Cardiac septum (tissue), 1 donor: ENCODE data around the gene CADM1. TPM values are rescaled to one million over a fixed set of nuclear protein-coding genes. Genes with fewer than 3 reads are reported as not detected.

Source experiments
- DNase-seq: peaks from one replicate; pipeline ENCODE4 v3.0.0-alpha.2; 2020; ENCODE audit warnings: low spot score
- intact Hi-C: fragments of 100-400 bp; cut with DNase I; formaldehyde crosslinking; loops from one replicate; pipeline ENCODE4 v1.14.0; 2022
- total RNA-seq: library from RNA; stranded (reverse); fragmentation: NEBNext Ultra II Directional; extraction: Animal tissue kit (Norgen Biotek cat#: 25700); gene quantifications from one replicate; pipeline ENCODE4 v1.2.1, GENCODE V29; 2021
- donor health status: DM: no; HTN: no; CAD: no.

The CADM1 gene
- total RNA-seq, 1 donor from 2014 or later, result 36.0 TPM

- no peak for DNase-seq
- intact Hi-C loops, result no loop called here
Observed at GRCh38 chr11:115303929-115304531, 200.2 kb downstream of the CADM1 start.

- intact Hi-C loops, result no loop called here
Observed at GRCh38 chr11:115302946-115303703, 201.1 kb downstream of the CADM1 start.

GRCh38 chr11:115300660-115301428 is 203.4 kb downstream of the CADM1 start:
- no peak for DNase-seq
- intact Hi-C loops, result no loop called here

More at GRCh38 chr11:115302946-115303703, 201.1 kb downstream of the CADM1 start:
- no peak for DNase-seq

GRCh38 chr11:115298300-115299012 is 205.8 kb downstream of the CADM1 start:
- intact Hi-C loops, result no loop called here
- no peak for DNase-seq

GRCh38 chr11:115297330-115297729 is 206.9 kb downstream of the CADM1 start:
- no peak for DNase-seq
- intact Hi-C loops, result no loop called here

GRCh38 chr11:115291325-115291724 is 212.9 kb downstream of the CADM1 start:
- intact Hi-C loops, result no loop called here
- no peak for DNase-seq

GRCh38 chr11:115290893-115291292 is 213.3 kb downstream of the CADM1 start:
- intact Hi-C loops, result no loop called here
- no peak for DNase-seq

- intact Hi-C loops, result no loop called here
- DNase-seq, result no peak
Observed at GRCh38 chr11:115290479-115290878, 213.7 kb downstream of the CADM1 start.

- intact Hi-C loops, result no loop called here
Observed at GRCh38 chr11:115287266-115287665, 216.9 kb downstream of the CADM1 start.

GRCh38 chr11:115286614-115287013 is 217.6 kb downstream of the CADM1 start:
- no peak for DNase-seq
- intact Hi-C loops, result no loop called here

More at GRCh38 chr11:115287266-115287665, 216.9 kb downstream of the CADM1 start:
- no peak for DNase-seq

GRCh38 chr11:115284773-115285172 is 219.4 kb downstream of the CADM1 start:
- DNase-seq, result no peak
- intact Hi-C loops, result no loop called here

GRCh38 chr11:115282923-115283322 is 221.3 kb downstream of the CADM1 start:
- intact Hi-C loops, result no loop called here
- no peak for DNase-seq

- intact Hi-C loops, result no loop called here
- no peak for DNase-seq
Observed at GRCh38 chr11:115280775-115281174, 223.4 kb downstream of the CADM1 start.

- intact Hi-C loops, result no loop called here
- no peak for DNase-seq
Observed at GRCh38 chr11:115279813-115280761, 224.1 kb downstream of the CADM1 start.

- intact Hi-C loops, result no loop called here
- DNase-seq, result no peak
Observed at GRCh38 chr11:115276799-115277198, 227.4 kb downstream of the CADM1 start.

GRCh38 chr11:115276191-115276590 is 228.0 kb downstream of the CADM1 start:
- intact Hi-C loops, result no loop called here
- no peak for DNase-seq

GRCh38 chr11:115275045-115275444 is 229.2 kb downstream of the CADM1 start:
- DNase-seq, result no peak
- intact Hi-C loops, result no loop called here

GRCh38 chr11:115272925-115273324 is 231.3 kb downstream of the CADM1 start:
- no peak for DNase-seq
- intact Hi-C loops, result no loop called here

- intact Hi-C loops, result no loop called here
- no peak for DNase-seq
Observed at GRCh38 chr11:115271643-115272042, 232.6 kb downstream of the CADM1 start.
